Keratinocyte (primary cell): Measurements from ENCODE around the gene ALB. TPM values are rescaled to one million over a fixed set of nuclear protein-coding genes. Genes with fewer than 3 reads are reported as not detected.

ENCODE experiments used
- DNase-seq: peaks from one replicate; pipeline ENCODE4 v3.0.0-alpha.2; 2011; ENCODE audit warnings: low read depth, missing footprints, low spot score
- FAIRE-seq: peaks from 2 replicates; lab custom pipeline; 2011; peaks lifted over from hg19 to GRCh38; lab: Jason Lieb, UNC
- H2AFZ ChIP-seq: 2 replicates; pipeline ENCODE4 v1.6.0; 2012; ENCODE audit warnings: low read length, control low read depth, inconsistent platforms; ENCODE audit not compliant: control insufficient read depth
- H3K27ac ChIP-seq: 2 replicates; pipeline ENCODE4 v1.5.1; 2011; ENCODE audit warnings: low read length; ENCODE audit not compliant: control insufficient read depth, insufficient read depth
- H3K27me3 ChIP-seq: 3 replicates; pipeline ENCODE4 v1.6.0; 2011; ENCODE audit warnings: low read length; ENCODE audit not compliant: control insufficient read depth, insufficient read depth; ENCODE audit errors: extremely low read depth
- H3K36me3 ChIP-seq, 2 experiments: 2 replicates in 1 of 2; 3 replicates in 1 of 2; pipeline ENCODE4 v1.5.1; 2011; ENCODE audit warnings: low read length in 2 of 2, mild to moderate bottlenecking in 1 of 2; ENCODE audit not compliant: control insufficient read depth in 2 of 2, insufficient read depth in 2 of 2; ENCODE audit errors: extremely low read depth in 1 of 2
- H3K4me1 ChIP-seq: 3 replicates; pipeline ENCODE4 v1.5.1; 2011; ENCODE audit warnings: low read length; ENCODE audit not compliant: control insufficient read depth, insufficient read depth; ENCODE audit errors: extremely low read depth
- H3K4me2 ChIP-seq: 3 replicates; pipeline ENCODE4 v1.6.0; 2011; ENCODE audit warnings: low read depth, low read length; ENCODE audit not compliant: control insufficient read depth, insufficient read depth; ENCODE audit errors: extremely low read depth
- H3K4me3 ChIP-seq, 3 experiments: fragments of 200-600 bp in 1 of 3; sonication (generic) in 1 of 3; 2 replicates in 2 of 3; 3 replicates in 1 of 3; pipeline ENCODE4 v1.5.1; 2011 to 2016; ENCODE audit warnings: low read length in 3 of 3, mild to moderate bottlenecking in 3 of 3, control low read depth in 2 of 3, inconsistent platforms in 1 of 3, low read depth in 1 of 3, mixed read lengths in 1 of 3, mixed run types in 1 of 3, moderate library complexity in 1 of 3; ENCODE audit not compliant: control insufficient read depth in 2 of 3, insufficient read depth in 2 of 3; ENCODE audit errors: extremely low read depth in 1 of 3
- H3K79me2 ChIP-seq: 2 replicates; pipeline ENCODE4 v1.6.0; 2012; ENCODE audit warnings: low read length; ENCODE audit not compliant: control insufficient read depth, insufficient read depth
- H3K9ac ChIP-seq: 3 replicates; pipeline ENCODE4 v1.6.0; 2011; ENCODE audit warnings: low read length; ENCODE audit not compliant: control insufficient read depth, insufficient read depth; ENCODE audit errors: extremely low read depth
- H3K9me1 ChIP-seq: 3 replicates; pipeline ENCODE4 v1.6.0; 2011; ENCODE audit warnings: low read length; ENCODE audit not compliant: control insufficient read depth, insufficient read depth; ENCODE audit errors: extremely low read depth
- H3K9me3 ChIP-seq: 2 replicates; pipeline ENCODE4 v1.5.1; 2012; ENCODE audit warnings: low read depth, low read length; ENCODE audit not compliant: control insufficient read depth
- H4K20me1 ChIP-seq: 3 replicates; pipeline ENCODE4 v1.6.0; 2011; ENCODE audit warnings: low read length; ENCODE audit not compliant: control insufficient read depth, insufficient read depth; ENCODE audit errors: extremely low read depth
- EZH2 ChIP-seq: IDR thresholded peaks from one replicate; pipeline ENCODE4 v1.6.1; 2012; ENCODE audit warnings: inconsistent platforms, mild to moderate bottlenecking, low read length, moderate library complexity
- dilution Hi-C: fragments of 300-500 bp; cut with MboI; formaldehyde crosslinking; loops from one replicate; pipeline ENCODE4 v1.7.0; 2020; ENCODE audit warnings: low sequenced_read_pairs; ENCODE audit not compliant: extremely low pct_ligation_motif_present
- polyA plus RNA-seq, 5 experiments: library from polyadenylated mRNA; depleted of rRNA in 3 of 5; stranded (reverse) in 3 of 5; stranded (forward) in 1 of 5; unstranded in 1 of 5; fragments of >200 nt; gene quantifications; 1 replicate in 1 of 5; 2 replicates in 3 of 5; 3 replicates in 1 of 5; pipeline versions ENCODE4 v1.2.1 to v1.2.3, GENCODE V29; 2011 to 2012; ENCODE audit warnings: missing spikeins in 2 of 5, low read depth in 1 of 5, low replicate concordance in 1 of 5
- TF ChIP-seq, protein P1 (sequence below), 3 experiments: IDR thresholded peaks in 1 of 3; conservative IDR thresholded peaks in 1 of 3; optimal IDR thresholded peaks in 1 of 3; 2 replicates in 2 of 3; 3 replicates in 1 of 3; pipeline versions ENCODE3 to v1.5.1; 2011; ENCODE audit warnings: low read length in 3 of 3, mild to moderate bottlenecking in 3 of 3, moderate library complexity in 2 of 3, control low read depth in 1 of 3, inconsistent platforms in 1 of 3; ENCODE audit not compliant: insufficient read depth in 2 of 3; ENCODE audit errors: extremely low read depth in 1 of 3

The ALB gene
- polyA plus RNA-seq, 1 donor (not counting 4 experiments of a cell fraction or from before 2014, with no cell fraction given) = not detected

DNA sequence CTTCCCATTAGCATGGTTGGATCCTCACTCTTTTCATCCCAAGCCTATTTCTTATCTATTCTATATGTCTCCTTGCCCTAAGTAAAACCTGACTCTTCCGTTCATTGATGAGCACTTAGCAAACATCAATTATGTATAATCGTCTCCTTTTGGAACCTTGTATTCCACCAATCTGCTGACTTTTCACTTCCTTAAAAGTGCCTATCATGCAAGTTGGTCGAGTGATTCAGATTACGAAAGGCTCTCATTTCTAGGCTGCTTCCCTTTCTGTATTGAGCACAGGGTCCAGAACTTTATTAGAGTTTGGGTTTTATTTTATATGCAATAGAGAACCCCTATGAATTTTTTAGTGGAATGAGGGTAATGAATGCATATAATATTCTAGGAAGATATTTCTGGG lies 27.1 kb upstream of the ALB start:
- TF ChIP-seq, protein P1, sequence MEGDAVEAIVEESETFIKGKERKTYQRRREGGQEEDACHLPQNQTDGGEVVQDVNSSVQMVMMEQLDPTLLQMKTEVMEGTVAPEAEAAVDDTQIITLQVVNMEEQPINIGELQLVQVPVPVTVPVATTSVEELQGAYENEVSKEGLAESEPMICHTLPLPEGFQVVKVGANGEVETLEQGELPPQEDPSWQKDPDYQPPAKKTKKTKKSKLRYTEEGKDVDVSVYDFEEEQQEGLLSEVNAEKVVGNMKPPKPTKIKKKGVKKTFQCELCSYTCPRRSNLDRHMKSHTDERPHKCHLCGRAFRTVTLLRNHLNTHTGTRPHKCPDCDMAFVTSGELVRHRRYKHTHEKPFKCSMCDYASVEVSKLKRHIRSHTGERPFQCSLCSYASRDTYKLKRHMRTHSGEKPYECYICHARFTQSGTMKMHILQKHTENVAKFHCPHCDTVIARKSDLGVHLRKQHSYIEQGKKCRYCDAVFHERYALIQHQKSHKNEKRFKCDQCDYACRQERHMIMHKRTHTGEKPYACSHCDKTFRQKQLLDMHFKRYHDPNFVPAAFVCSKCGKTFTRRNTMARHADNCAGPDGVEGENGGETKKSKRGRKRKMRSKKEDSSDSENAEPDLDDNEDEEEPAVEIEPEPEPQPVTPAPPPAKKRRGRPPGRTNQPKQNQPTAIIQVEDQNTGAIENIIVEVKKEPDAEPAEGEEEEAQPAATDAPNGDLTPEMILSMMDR (optimal IDR thresholded peaks at IDR 0.05 in 1 of 3, IDR thresholded peaks at IDR 0.05 in 1 of 3, conservative IDR thresholded peaks at IDR 0.05 in 1 of 3; ENCODE audit: extremely low read depth in 1 of 3, insufficient read depth in 2 of 3, low read length in 3 of 3) = no peak
- TF ChIP-seq EZH2 = no peak
- no peaks in the 10 kb centered on the region for H3K27me3 ChIP-seq
- H3K27ac ChIP-seq = no peak overlapping the region
- H3K9me3 ChIP-seq = no peaks in the 10 kb centered on the region
- FAIRE-seq (no peak), DNase-seq (no peak)
- no peak overlapping the region for H3K4me3 ChIP-seq
- H2AFZ ChIP-seq = no peak overlapping the region
- no peaks in the 10 kb centered on the region for H3K4me1 ChIP-seq
- H3K4me2 ChIP-seq = no peak overlapping the region
- no peaks in the 10 kb centered on the region for H3K9me1 ChIP-seq
- H3K36me3 ChIP-seq = no peaks in the 10 kb centered on the region
- H3K79me2 ChIP-seq = no peaks in the 10 kb centered on the region
- no peaks in the 10 kb centered on the region for H4K20me1 ChIP-seq
- H3K9ac ChIP-seq = no peak overlapping the region
- dilution Hi-C loops = no loop called here

DNA sequence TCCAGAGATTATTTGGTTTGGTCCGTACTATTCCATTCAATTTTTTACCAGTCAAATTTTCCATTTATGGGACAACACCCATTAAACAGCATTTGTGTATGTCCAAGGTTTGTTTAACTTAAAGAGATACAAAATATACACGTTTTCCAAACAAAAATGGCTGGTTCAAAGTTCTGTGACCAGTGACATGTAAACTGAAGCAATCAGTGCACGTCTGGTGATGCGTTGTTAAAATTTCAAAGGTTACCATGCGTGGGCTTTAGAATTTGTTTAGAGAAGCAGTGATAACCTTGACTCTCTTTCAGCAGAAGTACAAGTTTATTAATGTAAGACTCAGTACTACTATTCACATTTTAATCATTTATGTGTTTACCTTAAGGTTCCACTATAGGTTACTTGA lies 25.2 kb upstream of the ALB start:
- Histone ChIP-seq H2AFZ (no peak overlapping the region), H3K4me1 (no peaks in the 10 kb centered on the region), H3K79me2 (no peaks in the 10 kb centered on the region), H3K9me3 (no peaks in the 10 kb centered on the region), H4K20me1 (no peaks in the 10 kb centered on the region), H3K27ac (no peak overlapping the region), H3K36me3 (no peaks in the 10 kb centered on the region), H3K9me1 (no peaks in the 10 kb centered on the region), H3K4me3 (no peak overlapping the region), H3K27me3 (no peaks in the 10 kb centered on the region), H3K4me2 (no peak overlapping the region), H3K9ac (no peak overlapping the region)
- DNase-seq (no peak), FAIRE-seq (no peak)
- dilution Hi-C loops = no loop called here
- TF ChIP-seq, protein P1 (optimal IDR thresholded peaks at IDR 0.05 in 1 of 3, IDR thresholded peaks at IDR 0.05 in 1 of 3, conservative IDR thresholded peaks at IDR 0.05 in 1 of 3; ENCODE audit: extremely low read depth in 1 of 3, insufficient read depth in 2 of 3, low read length in 3 of 3) = no peak
- TF ChIP-seq EZH2 = no peak
